ENCODE results near the gene GLG1.

GLG1 gene

GRCh38 chr16:74583926-74584666 lies 22.8 kb downstream of the GLG1 start:
- no peak for DNase-seq (ENCODE audit: low read depth)
- TF ChIP-seq CTCF (conservative IDR thresholded peaks at IDR 0.05; ENCODE audit: low read depth, low read length) = no peak
- no peak overlapping the region for H3K4me3 ChIP-seq (ENCODE audit: low read length)

GRCh38 chr16:74582970-74583369 lies 23.9 kb downstream of the GLG1 start:
- no peak overlapping the region for H3K4me3 ChIP-seq (ENCODE audit: low read length)
- TF ChIP-seq CTCF (conservative IDR thresholded peaks at IDR 0.05; ENCODE audit: low read depth, low read length) = no peak
- no peak for DNase-seq (ENCODE audit: low read depth)

GRCh38 chr16:74580833-74581232 lies 26.1 kb downstream of the GLG1 start:
- no peak overlapping the region for H3K4me3 ChIP-seq (ENCODE audit: low read length)
- no peak for DNase-seq (ENCODE audit: low read depth)
- TF ChIP-seq CTCF (conservative IDR thresholded peaks at IDR 0.05; ENCODE audit: low read depth, low read length) = no peak

- no peak for DNase-seq (ENCODE audit: low read depth)
- no peak overlapping the region for H3K4me3 ChIP-seq (ENCODE audit: low read length)
- TF ChIP-seq CTCF (conservative IDR thresholded peaks at IDR 0.05; ENCODE audit: low read depth, low read length) = no peak
These were observed 28.1 kb downstream of the GLG1 start for GRCh38 chr16:74578838-74579237.

- no peak for DNase-seq (ENCODE audit: low read depth)
- no peak for TF ChIP-seq CTCF (conservative IDR thresholded peaks at IDR 0.05; ENCODE audit: low read depth, low read length)
- no peak overlapping the region for H3K4me3 ChIP-seq (ENCODE audit: low read length)
These were observed 28.5 kb downstream of the GLG1 start for GRCh38 chr16:74578433-74578832.

GRCh38 chr16:74577882-74578366 lies 29.0 kb downstream of the GLG1 start:
- H3K4me3 ChIP-seq (ENCODE audit: low read length) = no peak overlapping the region
- no peak for DNase-seq (ENCODE audit: low read depth)
- no peak for TF ChIP-seq CTCF (conservative IDR thresholded peaks at IDR 0.05; ENCODE audit: low read depth, low read length)

Measured in retinal pigment epithelial cell (primary cell).